Measurements from ENCODE around the gene CTR9.

DNA sequence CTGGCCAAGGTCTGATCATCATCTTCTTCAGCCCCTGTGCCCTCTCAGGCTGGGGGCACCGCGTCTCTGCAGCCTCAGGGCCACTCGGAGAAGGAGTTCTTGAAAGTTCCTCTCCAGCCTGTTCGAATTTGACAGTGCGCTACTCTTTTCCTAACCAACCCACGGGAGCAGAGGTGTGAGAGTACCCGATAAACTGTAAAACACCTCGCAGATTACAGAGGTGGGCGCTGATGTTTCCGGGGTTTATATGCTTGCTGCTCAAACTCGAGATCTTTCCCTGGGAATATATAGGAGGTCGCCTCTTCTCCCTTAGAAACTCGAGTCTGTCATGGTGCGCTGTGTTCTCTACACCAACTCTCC lies 515 bp downstream of the CTR9 start:
- TF ChIP-seq YY1 (IDR thresholded peaks at IDR 0.05; ENCODE audit: insufficient read depth, insufficient read length), result no peak
- no peak for TF ChIP-seq SUZ12 (IDR thresholded peaks at IDR 0.05; ENCODE audit: extremely low read depth, insufficient read depth, insufficient read length)
